K562 (cell line): ENCODE measurements around the gene SMG9. TPM values are rescaled to one million over a fixed set of nuclear protein-coding genes. Genes with fewer than 3 reads are reported as not detected.

ENCODE experiments used
- ATAC-seq: fragments of 200-7000 bp; cut with Tn5 transposase; 3 replicates; pipeline ENCODE4 v1.9.1; 2020; ENCODE audit warnings: moderate library complexity
- BruUV-seq: library from RNA; stranded (reverse); fragments of 400-500 nt; replicated peaks from 2 replicates; lab custom pipeline; 2021; lab: Mats Ljungman, UMichigan
- CTCF ChIA-PET: fragments of 300-600 bp; formaldehyde crosslinking; extraction: SDS; loops from one replicate; lab custom pipeline; 2021; ENCODE audit warnings: low intra/inter-chr PET ratio; lab: Yijun Ruan, JAX
- POLR2A ChIA-PET: fragments of 300-600, 350-650 bp; sonication (Branson Sonifier 250); formaldehyde crosslinking; extraction: SDS; loops from one replicate; lab custom pipeline; 2021; ENCODE audit warnings: antibody characterized with exemption, inconsistent platforms; lab: Yijun Ruan, JAX
- DNase-seq, 4 experiments: peaks; one replicate each; pipeline versions ENCODE4 v3.0.0 to v3.0.0-alpha.2; 2011 to 2018; ENCODE audit warnings: low spot score in 3 of 4, mixed read lengths in 3 of 4; ENCODE audit errors: extremely low read depth in 1 of 4
- FAIRE-seq: peaks from 2 replicates; lab custom pipeline; 2011; peaks lifted over from hg19 to GRCh38; lab: Jason Lieb, UNC
- H2AFZ ChIP-seq: 2 replicates; pipeline ENCODE4 v1.6.0; 2011; ENCODE audit warnings: low read depth, low read length, control low read depth, inconsistent platforms
- H3K27ac ChIP-seq: fragments of 200-600 bp; 3 replicates; pipeline ENCODE4 v1.8.0; 2011; ENCODE audit warnings: low read depth, mild to moderate bottlenecking, control low read depth, inconsistent platforms, low read length, moderate library complexity, mixed read lengths; ENCODE audit errors: extremely low read depth
- H3K27me3 ChIP-seq, 2 experiments: fragments of 300-600 bp in 1 of 2; 2 replicates in 1 of 2; 3 replicates in 1 of 2; pipeline versions ENCODE4 v1.6.0 to v1.8.0; 2011; ENCODE audit warnings: inconsistent platforms in 2 of 2, low read length in 2 of 2, mild to moderate bottlenecking in 1 of 2, mixed read lengths in 1 of 2, moderate library complexity in 1 of 2; ENCODE audit not compliant: control insufficient read depth in 2 of 2, insufficient read depth in 2 of 2
- H3K36me3 ChIP-seq: fragments of 300-600 bp; 3 replicates; pipeline ENCODE4 v1.8.0; 2011; ENCODE audit warnings: mild to moderate bottlenecking, low read length, inconsistent platforms; ENCODE audit not compliant: control insufficient read depth, insufficient read depth
- H3K4me1 ChIP-seq, 2 experiments: fragments of 200-600 bp in 1 of 2; replicated peaks in 1 of 2; 2 replicates in 1 of 2; 3 replicates in 1 of 2; pipeline versions ENCODE4 v1.5.1 to v1.8.0; 2011; ENCODE audit warnings: inconsistent platforms in 2 of 2, low read length in 2 of 2, mild to moderate bottlenecking in 1 of 2, mixed read lengths in 1 of 2, moderate library complexity in 1 of 2; ENCODE audit not compliant: control insufficient read depth in 2 of 2, insufficient read depth in 2 of 2
- H3K4me2 ChIP-seq: 2 replicates; pipeline ENCODE4 v1.6.1; 2011; ENCODE audit warnings: low read length, control low read depth, inconsistent platforms, mixed read lengths; ENCODE audit not compliant: insufficient read depth
- H3K4me3 ChIP-seq: fragments of 200-600 bp; sonication (generic), shearing (Covaris generic); 2 replicates; pipeline ENCODE4 v1.5.1; 2016; ENCODE audit warnings: control low read depth, inconsistent platforms
- H3K79me2 ChIP-seq: fragments of 200-600 bp; 3 replicates; pipeline ENCODE4 v1.8.0; 2011; ENCODE audit warnings: low read length, inconsistent platforms; ENCODE audit not compliant: control insufficient read depth, insufficient read depth
- H3K9ac ChIP-seq, 2 experiments: 2 replicates each; pipeline versions ENCODE4 v1.6.0 to v1.6.1; 2011; ENCODE audit warnings: low read depth in 2 of 2, low read length in 2 of 2, control low read depth in 1 of 2, inconsistent platforms in 1 of 2, mild to moderate bottlenecking in 1 of 2, mixed read lengths in 1 of 2; ENCODE audit not compliant: insufficient read depth in 1 of 2
- H3K9me1 ChIP-seq: one replicate; pipeline ENCODE4 v1.6.0; 2011; ENCODE audit warnings: inconsistent platforms, mild to moderate bottlenecking, low read length, moderate library complexity; ENCODE audit not compliant: control insufficient read depth, insufficient read depth
- H3K9me3 ChIP-seq: replicated peaks from 2 replicates; pipeline ENCODE4 v1.5.1; 2011; ENCODE audit warnings: low read depth, low read length, inconsistent platforms; ENCODE audit not compliant: control insufficient read depth, insufficient read depth
- H4K20me1 ChIP-seq: replicated peaks from 2 replicates; pipeline ENCODE4 v1.6.1; 2011; ENCODE audit warnings: low read length, inconsistent platforms, mixed read lengths; ENCODE audit not compliant: control insufficient read depth, insufficient read depth
- BCL6 ChIP-seq: fragments of 250-450 bp; sonication (Bioruptor Pico); IDR thresholded peaks from 2 replicates; pipeline ENCODE4 v1.4.0; 2020
- E2F6 ChIP-seq, 2 experiments: IDR thresholded peaks; 2 replicates each; pipeline ENCODE4 v1.6.1; 2011; ENCODE audit warnings: borderline replicate concordance in 1 of 2, control low read depth in 1 of 2, low read depth in 1 of 2, low read length in 1 of 2, mild to moderate bottlenecking in 1 of 2, mixed read lengths in 1 of 2, moderate library complexity in 1 of 2; ENCODE audit not compliant: insufficient read depth in 1 of 2, insufficient read length in 1 of 2, poor library complexity in 1 of 2, severe bottlenecking in 1 of 2; ENCODE audit errors: extremely low read depth in 1 of 2
- ELF4 ChIP-seq: fragments of 450-650 bp; formaldehyde crosslinking; IDR thresholded peaks from 2 replicates; pipeline ENCODE4 v1.4.0; 2022; ENCODE audit warnings: missing genetic modification characterization
- ERF ChIP-seq: fragments of 450-650 bp; formaldehyde crosslinking; IDR thresholded peaks from 2 replicates; pipeline ENCODE4 v1.4.0; 2020; ENCODE audit warnings: mild to moderate bottlenecking, mixed read lengths
- MEF2A ChIP-seq: IDR thresholded peaks from 2 replicates; pipeline ENCODE4 v1.6.1; 2011; ENCODE audit warnings: low read depth, mild to moderate bottlenecking, low read length, moderate library complexity; ENCODE audit not compliant: control insufficient read depth
- RBM22 ChIP-seq: fragments of 200-400 bp; formaldehyde crosslinking; IDR thresholded peaks from 2 replicates; pipeline ENCODE4 v1.6.1; 2018; ENCODE audit warnings: low read length, low read depth; ENCODE audit not compliant: poor library complexity, severe bottlenecking
- WGBS: fragments of 100-300 bp; shearing (Covaris generic); methylation state at CpG from one replicate; pipeline ENCODE4 v1.1.6; 2016; ENCODE audit warnings: low coverage, mixed read lengths; ENCODE audit not compliant: insufficient coverage; ENCODE audit errors: missing lambda C conversion rate; 5-methylcytosine and 5-hydroxymethylcytosine counted together
- in situ Hi-C: fragments of 300-500 bp; cut with MboI; formaldehyde crosslinking; loops from 4 replicates; pipeline ENCODE4 v1.15.0; 2018; ENCODE audit warnings: inconsistent platforms, mixed read lengths
- intact Hi-C: fragments of 100-400 bp; cut with micrococcal nuclease; formaldehyde crosslinking; loops from 2 replicates; pipeline ENCODE4 v1.14.2; 2022
- polyA plus RNA-seq, 8 experiments: library from polyadenylated mRNA; depleted of rRNA in 4 of 8; stranded (reverse) in 5 of 8; unstranded in 3 of 8; fragments of >200 nt; fragmentation: Nextera tagmentation in 2 of 8; fragmentation: Illumina TruSeq in 1 of 8; extraction: Ambion mirVana in 2 of 8; extraction: Trizol in 1 of 8; gene quantifications; 2 replicates each; pipeline versions ENCODE4 v1.2.1 to v1.2.3, GENCODE V29; 2011 to 2014; ENCODE audit warnings: inconsistent platforms in 1 of 8, missing spikeins in 1 of 8
- total RNA-seq, 7 experiments: library from RNA; depleted of rRNA in 6 of 7; stranded (reverse); fragments of >200 nt in 6 of 7; fragmentation: Illumina TruSeq in 2 of 7; extraction: Trizol in 2 of 7; gene quantifications; 2 replicates each; pipeline versions ENCODE4 v1.2.1 to v1.2.3, GENCODE V29; 2011 to 2021; ENCODE audit warnings: low replicate concordance in 1 of 7

The SMG9 gene
- total and polyA plus RNA-seq, 9 of the 15 experiments (the other 6 are each of a cell fraction or from before 2014, with no cell fraction given): 1.7 to 79.7 (median 40.2) TPM

- 36% methylated on average over 5 of the region's 5 CpGs for WGBS
- no peak for ATAC-seq
- POLR2A ChIA-PET: no interaction called here
These were observed 72.9 kb downstream of the SMG9 start for GRCh38 chr19:43681821-43682220.

More at GRCh38 chr19:43681821-43682220, 72.9 kb downstream of the SMG9 start:
- no peaks in the 10 kb centered on the region for H3K79me2 ChIP-seq
- no peak for FAIRE-seq
- H2AFZ ChIP-seq: no peak overlapping the region
- H3K4me1 ChIP-seq: peaks cover 12% of the 10 kb centered on the region in 2 experiments
- no TSS peak for BruUV-seq
- no peaks in the 10 kb centered on the region for H3K9me3 ChIP-seq
- H3K27ac ChIP-seq: no peak overlapping the region
- H3K9ac ChIP-seq: no peak overlapping the region
- no peak overlapping the region for H3K4me3 ChIP-seq
- no peak overlapping the region for H3K4me2 ChIP-seq
- no peak for DNase-seq
- in situ Hi-C loops: no loop called here
- CTCF ChIA-PET: no interaction called here
- no peaks in the 10 kb centered on the region for H3K9me1 ChIP-seq
- no peaks in the 10 kb centered on the region for H4K20me1 ChIP-seq
- no peak for TF ChIP-seq ELF4 (CRISPR knock-in tag)
- no peak for TF ChIP-seq BCL6 (CRISPR knock-in tag)
- no peak for TF ChIP-seq MEF2A
- no peak for TF ChIP-seq RBM22
- no peak for TF ChIP-seq ERF (CRISPR knock-in tag)
- no peak for TF ChIP-seq E2F6 (IDR thresholded peaks at IDR 0.05; ENCODE audit: borderline replicate concordance in 1 of 2, extremely low read depth in 1 of 2, insufficient read depth in 1 of 2, insufficient read length in 1 of 2, low read depth in 1 of 2, low read length in 1 of 2, poor library complexity in 1 of 2, severe bottlenecking in 1 of 2)
- no peaks in the 10 kb centered on the region for H3K27me3 ChIP-seq
- no peaks in the 10 kb centered on the region for H3K36me3 ChIP-seq
- intact Hi-C loops: no loop called here
